RPMI7951 (cell line): Measurements from ENCODE around the gene HOXC6. TPM values are rescaled to one million over a fixed set of nuclear protein-coding genes. Genes with fewer than 3 reads are reported as not detected.
A peak's percentile ranks its signal among the peaks of the same experiment; 100 is the strongest.

Experiments
- DNase-seq: peaks from one replicate; pipeline ENCODE4 v3.0.0-alpha.2; 2012; ENCODE audit warnings: low read depth
- total RNA-seq: library from RNA; depleted of rRNA; stranded (reverse); fragments of >200 nt; shearing (Covaris generic); gene quantifications from 2 replicates; pipeline ENCODE4 v1.2.3, GENCODE V29; 2014

HOXC6 gene
- total RNA-seq, 1 experiment from 2014 or later: 0.84 TPM

DNA sequence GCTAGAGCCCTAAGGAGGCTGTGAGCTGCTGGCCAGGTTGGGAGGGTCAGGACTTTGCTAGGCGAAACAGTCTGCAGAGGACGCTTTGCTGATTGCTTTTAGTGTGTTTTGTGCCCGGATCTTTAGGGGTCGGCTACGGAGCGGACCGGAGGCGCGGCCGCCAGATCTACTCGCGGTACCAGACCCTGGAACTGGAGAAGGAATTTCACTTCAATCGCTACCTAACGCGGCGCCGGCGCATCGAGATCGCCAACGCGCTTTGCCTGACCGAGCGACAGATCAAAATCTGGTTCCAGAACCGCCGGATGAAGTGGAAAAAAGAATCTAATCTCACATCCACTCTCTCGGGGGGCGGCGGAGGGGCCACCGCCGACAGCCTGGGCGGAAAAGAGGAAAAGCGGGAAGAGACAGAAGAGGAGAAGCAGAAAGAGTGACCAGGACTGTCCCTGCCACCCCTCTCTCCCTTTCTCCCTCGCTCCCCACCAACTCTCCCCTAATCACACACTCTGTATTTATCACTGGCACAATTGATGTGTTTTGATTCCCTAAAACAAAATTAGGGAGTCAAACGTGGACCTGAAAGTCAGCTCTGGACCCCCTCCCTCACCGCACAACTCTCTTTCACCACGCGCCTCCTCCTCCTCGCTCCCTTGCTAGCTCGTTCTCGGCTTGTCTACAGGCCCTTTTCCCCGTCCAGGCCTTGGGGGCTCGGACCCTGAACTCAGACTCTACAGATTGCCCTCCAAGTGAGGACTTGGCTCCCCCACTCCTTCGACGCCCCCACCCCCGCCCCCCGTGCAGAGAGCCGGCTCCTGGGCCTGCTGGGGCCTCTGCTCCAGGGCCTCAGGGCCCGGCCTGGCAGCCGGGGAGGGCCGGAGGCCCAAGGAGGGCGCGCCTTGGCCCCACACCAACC lies 1.5 kb downstream of the HOXC6 start:
- DNase-seq: no peak

DNA sequence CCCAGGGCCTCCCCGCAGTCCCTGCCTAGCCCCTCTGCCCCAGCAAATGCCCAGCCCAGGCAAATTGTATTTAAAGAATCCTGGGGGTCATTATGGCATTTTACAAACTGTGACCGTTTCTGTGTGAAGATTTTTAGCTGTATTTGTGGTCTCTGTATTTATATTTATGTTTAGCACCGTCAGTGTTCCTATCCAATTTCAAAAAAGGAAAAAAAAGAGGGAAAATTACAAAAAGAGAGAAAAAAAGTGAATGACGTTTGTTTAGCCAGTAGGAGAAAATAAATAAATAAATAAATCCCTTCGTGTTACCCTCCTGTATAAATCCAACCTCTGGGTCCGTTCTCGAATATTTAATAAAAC lies 2.2 kb downstream of the HOXC6 start:
- DNase-seq: no peak

DNA sequence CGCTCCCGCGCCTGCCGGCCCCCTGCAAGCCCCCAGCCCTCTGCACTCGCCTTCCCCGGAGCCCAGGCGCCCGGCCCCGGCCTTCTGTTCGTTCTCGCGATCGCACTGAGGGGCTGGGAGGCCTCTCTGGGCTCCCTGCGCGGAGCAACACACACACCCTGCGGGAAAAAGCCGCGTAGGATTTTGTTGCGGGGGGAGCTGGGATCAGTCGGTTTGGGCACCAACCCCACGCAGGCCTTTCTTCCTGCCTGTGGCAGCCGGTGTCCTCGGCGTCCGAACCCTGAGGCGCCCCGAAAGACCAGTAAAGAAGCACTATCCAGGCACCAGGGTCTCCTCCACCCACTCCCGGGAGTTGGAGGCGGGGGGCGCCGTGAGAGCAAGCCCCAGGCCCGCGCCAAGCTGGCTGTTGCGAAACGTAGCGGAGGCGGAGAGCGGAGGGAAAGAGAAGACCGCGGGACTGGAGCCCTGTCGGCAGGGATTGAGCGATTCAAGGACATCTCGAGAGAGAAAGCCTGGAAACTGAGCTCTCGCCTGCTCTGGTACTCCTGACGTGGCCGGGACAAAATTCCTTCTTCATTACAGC lies 2.7 kb downstream of the HOXC6 start:
- no peak for DNase-seq

GRCh38 chr12:54031480-54031879 lies 3.2 kb downstream of the HOXC6 start:
- DNase-seq: no peak

DNA sequence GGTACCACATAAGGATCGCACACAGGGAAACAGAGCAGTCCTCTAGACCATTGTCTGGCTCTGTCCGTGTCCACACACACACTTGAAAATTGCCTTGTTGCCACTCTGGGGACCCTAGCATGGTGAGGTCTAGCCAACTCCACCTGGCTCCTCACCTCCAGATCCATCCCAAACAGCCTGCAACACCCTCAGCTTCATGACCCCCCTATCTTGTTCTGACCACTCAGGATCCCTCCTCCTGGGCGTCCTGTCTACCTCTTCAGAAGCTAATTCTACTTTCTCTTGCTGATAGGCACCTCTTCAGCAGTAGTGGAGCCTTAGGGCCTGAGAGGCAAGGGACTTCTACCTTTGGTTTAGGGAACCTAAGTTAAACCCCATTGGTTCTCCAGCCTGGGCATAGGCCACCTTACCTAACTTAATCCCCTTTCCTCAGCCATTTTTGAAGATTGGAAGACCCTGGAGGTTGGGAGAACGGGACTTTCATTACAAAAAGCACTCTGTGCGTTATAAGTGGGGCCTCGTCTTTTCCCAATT lies 3.9 kb downstream of the HOXC6 start:
- DNase-seq: no peak

DNA sequence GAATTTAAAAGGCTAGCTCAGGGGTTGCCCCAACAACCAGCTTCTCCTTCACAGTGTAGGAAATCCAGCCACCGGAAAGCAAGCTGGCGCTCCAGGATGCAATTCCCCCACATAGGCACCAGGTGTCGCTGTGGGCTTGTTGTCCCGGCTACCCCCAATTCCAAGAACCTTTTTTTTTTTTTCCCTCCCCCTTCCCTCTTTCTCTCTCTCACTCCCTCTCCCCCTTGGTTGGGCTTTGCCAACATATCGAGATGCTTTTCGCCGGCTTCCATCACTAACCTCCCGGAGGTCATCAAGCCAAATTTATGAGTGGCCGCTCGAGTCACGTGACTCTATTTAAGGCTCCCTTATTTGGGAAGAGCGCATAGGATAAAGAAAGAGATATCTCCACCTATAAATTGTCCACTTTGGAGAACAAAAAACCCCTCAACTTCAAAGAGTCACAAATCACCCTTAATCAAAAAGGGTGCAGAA lies 4.4 kb downstream of the HOXC6 start, which contains the start of gene HOXC5:
Gene HOXC5, plus strand, starts transcription at position 424 of the 474 bp plus-strand sequence. CDS start 73 bp downstream, outside the sequence.
- DNase-seq: peak; percentile 83

DNA sequence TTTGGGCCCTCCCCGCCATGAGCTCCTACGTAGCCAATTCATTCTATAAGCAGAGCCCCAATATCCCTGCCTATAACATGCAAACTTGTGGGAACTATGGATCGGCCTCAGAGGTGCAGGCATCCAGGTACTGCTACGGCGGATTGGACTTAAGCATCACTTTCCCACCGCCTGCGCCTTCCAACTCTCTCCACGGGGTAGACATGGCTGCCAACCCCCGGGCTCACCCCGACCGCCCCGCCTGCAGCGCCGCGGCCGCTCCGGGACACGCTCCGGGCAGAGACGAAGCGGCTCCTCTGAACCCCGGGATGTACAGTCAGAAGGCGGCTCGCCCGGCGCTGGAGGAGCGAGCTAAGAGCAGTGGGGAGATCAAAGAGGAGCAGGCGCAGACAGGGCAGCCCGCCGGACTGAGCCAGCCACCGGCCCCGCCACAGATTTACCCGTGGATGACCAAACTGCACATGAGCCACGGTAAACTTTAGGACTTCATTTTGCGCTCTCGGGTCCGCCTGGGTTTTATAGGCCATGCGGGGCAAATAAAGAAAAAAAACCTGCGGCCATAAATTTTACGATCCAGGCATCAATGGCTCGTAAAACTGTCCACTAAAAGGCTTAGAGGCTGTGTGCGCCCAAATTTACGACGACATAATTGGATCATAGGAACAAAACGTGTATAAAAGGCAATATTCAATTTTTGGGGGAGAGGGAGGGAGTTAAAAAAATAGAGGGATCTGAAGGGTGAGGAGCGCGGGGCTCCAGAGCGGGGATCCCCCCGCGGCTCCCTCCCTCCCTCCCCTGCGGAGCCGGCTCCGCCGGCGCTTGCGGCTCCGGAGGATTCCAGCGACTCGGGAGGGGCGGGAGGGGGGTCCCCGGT lies 5.1 kb downstream of the HOXC6 start:
- DNase-seq: peak; percentile 64

- peak; percentile 76 for DNase-seq
Observed at GRCh38 chr12:54033980-54034784, 5.9 kb downstream of the HOXC6 start.

DNA sequence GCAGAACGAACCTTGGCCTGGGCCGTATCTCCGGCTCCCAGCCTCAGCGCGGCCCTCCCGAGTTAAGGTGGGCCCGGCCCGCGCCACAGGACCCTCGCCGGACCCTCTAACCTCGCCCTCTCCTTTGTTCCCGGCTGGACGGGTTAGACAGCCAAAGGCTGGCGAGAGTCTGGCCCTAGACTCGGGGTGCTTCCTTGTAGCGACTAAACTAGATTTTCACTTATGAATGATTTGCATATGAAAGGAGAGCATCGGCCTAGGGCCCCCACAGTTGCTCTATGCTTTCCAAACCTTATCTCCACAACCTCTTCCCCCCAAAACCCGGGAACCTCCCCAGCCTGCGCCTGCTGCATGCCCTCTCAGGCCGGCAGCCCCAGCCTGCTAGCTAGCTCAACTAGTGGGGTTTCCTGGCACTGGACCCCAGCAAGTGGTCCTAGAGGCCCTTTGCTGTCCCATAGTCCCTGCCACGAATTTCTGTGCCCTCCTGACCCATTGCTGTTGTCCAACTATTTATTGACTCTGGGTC lies 6.6 kb downstream of the HOXC6 start:
- DNase-seq: no peak

DNA sequence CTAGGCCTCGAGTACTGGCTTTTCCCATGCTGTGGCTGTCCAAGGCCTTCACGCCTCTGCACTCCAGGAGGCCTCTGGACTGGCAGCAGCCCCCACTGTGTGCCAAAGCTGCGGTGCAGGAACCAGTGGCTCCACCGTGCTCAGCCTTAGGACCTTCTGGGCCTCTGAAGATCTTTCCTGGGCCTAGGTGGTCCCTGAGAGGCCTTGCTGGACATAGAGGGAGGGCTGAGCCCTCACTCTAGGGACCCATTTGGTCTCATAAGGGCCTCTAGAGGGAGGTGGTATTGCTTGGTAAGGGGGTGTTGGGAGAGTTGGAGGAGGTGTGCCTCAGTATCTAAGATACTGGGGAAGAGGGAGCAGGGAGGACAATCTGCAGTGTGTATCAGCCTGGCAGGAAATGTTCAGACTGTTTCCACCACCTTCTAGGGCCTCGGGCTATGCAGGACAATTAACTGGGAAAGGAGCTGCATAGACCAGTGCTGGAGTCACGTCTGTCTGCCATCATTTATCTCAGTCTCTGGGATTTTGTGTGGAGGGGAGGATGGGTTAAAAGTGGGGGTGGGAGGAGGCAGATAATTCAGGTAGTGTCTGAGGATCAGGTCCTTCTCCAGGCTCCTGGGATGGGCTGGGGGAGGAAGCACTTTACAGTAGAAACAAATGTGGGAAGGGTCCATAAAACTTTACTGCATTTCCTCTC lies 7.5 kb downstream of the HOXC6 start:
- no peak for DNase-seq

- peak; percentile 57 for DNase-seq
Observed at GRCh38 chr12:54036620-54037359, 8.6 kb downstream of the HOXC6 start.

- DNase-seq: no peak
Observed at GRCh38 chr12:54037360-54038283, 9.4 kb downstream of the HOXC6 start.

GRCh38 chr12:54038284-54038870 lies 10.1 kb downstream of the HOXC6 start:
- no peak for DNase-seq

GRCh38 chr12:54038871-54039414 lies 10.7 kb downstream of the HOXC6 start:
- DNase-seq: no peak

DNA sequence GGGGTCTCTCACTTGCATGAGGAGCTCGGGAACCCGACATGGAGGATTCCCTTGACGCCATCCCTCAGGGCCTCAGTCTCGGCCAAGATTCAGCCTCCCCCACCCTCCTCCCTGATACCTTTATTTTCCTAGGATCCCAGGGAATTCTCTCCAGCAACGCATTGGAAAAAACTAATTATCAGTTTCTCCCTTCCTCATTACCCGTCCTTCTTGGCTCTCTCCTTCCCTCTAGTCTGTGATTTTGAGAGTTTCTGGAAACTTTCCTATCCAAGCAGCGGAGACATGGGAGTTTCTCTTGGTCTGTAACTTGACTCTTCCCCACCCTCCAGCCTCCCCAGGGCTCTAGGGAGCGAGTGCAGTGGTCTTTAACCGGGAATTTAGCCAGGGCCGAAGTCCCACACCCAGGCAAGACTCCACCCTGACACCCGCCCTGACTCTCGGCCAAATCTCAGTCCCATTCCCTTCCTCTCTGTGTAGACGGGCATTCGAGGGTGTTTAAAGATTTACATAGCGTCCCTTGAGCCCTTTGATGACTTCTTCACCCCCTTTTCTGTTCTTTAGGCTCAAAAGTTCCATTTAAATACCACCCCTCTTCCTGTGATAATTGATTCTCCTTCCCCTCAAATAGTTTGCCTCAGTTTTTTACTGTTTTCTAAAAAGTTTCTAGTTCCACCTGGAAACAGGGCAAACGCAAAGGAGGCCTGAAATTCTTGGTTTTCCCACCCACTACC lies 11.3 kb downstream of the HOXC6 start:
- no peak for DNase-seq

DNA sequence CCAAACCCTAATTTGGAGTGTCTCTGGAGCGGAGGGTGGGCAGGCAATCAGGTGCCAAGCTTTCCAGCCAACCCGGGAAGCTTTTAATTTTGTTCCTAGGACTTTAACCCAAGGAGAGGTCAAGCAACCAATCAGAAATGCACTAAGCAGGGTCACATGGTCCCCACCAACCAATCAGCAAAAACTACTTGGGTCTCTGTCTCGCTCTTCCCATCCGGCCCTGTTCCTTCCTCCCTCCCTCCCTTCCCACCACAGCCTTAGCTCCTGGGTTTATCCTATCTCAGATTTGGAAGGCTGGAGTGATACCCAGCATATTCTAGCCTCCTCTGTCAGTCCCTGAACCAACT lies 11.9 kb downstream of the HOXC6 start:
- DNase-seq: peak; percentile 35

GRCh38 chr12:54040648-54041047 lies 12.4 kb downstream of the HOXC6 start:
- DNase-seq: no peak
